HG02759 (cell line): ENCODE results near the gene KRTAP29-1.
"Not testable (repeated sequence)": the region's sequence is repeated elsewhere in the genome, so short reads cannot be mapped to it uniquely, and the experiment has no call there.

ENCODE experiments used
- ATAC-seq: cut with Tn5 transposase; IDR thresholded peaks from one replicate; pipeline ENCODE4 v1.9.1; 2021; ENCODE audit warnings: mild to moderate bottlenecking, moderate library complexity; ENCODE audit not compliant: unreplicated experiment

KRTAP29-1 gene

DNA sequence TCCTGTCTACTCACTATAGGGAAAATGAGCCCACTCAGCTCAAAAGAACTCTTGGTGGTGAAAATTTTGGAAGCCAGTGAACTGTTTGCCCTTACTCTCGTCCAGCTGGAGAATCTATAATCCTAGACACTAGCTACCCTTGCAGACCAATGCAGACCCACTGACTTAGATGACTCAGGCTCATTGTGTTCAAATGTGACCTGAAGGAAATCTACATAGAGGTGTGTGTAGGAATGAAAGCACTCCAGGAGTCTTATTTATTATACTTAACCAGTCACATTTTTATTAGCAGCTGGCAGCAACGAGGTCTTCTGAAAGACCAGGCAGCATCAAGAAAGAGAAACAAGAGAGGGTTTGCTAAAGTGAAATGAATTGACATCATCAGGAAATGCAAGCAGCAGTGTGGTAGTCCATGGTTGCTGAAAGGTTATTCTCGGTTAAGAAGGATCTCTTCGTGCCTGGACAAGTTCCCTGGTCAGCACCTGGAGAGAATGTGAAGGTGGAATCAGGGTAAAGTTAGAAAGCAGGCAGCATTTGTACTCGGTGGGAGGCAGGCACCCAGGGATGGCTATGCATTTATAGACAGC, 1.4 kb downstream of the KRTAP29-1 start:
- no peak for ATAC-seq

DNA sequence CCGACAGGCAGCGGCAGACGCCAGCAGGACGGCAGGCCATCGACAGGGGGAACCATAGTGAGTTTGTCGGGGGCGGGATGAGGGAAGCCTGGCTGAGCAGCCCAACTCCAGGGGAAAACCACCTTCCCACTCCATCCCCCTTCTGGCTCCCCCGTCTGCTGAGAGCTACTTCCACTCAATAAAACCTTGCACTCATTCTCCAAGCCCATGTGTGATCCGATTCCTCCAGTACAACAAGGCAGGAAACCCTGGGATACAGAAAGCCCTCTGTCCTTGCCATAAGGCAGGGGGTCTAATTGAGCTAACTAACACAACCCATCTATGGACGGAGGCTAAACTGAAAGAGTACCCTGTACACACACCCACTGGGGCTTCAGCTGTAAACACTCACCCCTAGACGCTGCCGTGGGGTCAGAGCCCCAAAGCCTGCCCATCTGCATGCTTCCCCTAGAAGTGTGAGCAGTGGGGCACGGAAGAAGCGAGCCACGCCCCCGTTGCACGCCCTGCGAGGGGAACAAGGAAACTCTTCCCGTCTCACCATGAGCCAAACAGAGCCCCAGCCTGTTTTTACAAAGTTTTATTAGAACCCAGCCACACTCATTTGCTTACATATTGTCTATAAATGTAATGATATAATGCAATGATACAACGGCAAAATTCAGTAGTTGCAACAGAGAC, 4.1 kb downstream of the KRTAP29-1 start:
- ATAC-seq, result no peak

DNA sequence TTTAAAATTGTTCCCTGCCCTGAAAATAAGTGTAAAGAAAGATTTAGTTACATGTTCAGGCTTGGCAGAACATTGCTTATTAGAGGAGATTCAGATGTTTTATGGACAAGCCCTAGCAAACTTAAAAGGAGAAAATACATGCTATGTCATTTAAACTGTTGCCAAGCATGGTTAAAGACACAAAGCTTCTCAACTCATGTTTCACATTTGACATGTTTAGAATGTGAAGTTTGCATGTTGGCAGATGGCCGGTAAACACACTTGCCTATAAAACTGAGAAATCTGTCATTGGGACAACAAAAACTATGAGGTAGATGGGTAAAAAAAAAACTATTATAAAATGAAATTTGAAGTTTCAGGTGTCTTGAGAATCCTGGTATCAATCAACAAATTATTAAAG, 5.8 kb downstream of the KRTAP29-1 start:
- no peak for ATAC-seq

DNA sequence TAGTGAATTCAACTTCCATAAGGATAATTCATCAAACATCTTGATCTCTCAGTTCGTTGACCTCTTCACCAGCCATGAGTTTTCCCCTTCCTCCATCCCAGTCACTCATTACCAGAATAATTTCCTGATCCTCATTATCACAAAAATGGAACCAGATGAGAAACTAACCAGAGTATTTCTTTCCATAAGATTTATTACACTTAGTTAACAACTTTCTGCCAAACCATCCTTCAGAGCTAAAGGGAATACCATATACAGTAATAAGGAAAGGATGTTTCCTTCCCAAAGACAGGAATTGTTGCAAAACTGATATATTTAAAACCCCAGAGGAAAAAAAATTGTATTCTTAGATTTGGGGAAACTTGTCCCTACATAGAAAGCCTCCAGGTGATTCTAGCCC, 8.6 kb downstream of the KRTAP29-1 start:
- no peak for ATAC-seq

DNA sequence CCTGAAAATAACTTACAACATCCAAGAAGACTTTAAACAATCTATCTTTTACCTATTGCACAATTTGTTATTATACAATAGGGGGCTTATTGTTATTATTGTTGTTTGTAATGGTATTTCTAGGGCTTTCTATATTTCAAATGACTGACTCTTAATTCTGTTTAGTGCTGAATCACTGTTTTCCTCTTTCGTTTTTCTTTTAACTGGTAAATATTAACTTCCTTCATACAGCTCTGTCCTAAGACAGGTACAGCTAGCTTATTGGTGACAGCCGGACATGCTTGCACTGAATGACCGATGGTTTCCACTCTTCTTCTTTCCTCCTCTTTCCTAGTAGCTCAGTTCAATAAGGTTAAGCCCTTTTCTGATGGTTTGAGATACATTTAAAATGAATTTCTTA, 15.6 kb downstream of the KRTAP29-1 start:
- ATAC-seq, result no peak

DNA sequence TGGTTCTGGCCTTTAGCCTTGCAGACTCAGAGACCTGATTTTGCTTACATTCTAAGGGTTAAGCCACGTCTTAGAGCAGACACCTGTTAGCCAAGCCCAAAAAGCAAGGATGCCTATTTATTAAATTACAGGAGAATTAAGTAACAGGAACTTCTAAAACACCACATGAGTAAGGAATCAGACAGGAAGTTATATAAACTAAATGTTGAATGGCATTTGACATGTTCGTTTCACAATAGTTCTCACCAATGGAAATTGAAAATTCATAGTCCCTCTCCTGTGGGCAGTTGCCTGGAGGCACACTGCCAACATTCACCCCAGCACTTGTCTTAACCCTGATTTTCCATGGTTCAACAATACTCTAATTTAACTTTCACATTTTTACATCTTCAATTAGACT, 18.1 kb downstream of the KRTAP29-1 start:
- ATAC-seq, result no peak

DNA sequence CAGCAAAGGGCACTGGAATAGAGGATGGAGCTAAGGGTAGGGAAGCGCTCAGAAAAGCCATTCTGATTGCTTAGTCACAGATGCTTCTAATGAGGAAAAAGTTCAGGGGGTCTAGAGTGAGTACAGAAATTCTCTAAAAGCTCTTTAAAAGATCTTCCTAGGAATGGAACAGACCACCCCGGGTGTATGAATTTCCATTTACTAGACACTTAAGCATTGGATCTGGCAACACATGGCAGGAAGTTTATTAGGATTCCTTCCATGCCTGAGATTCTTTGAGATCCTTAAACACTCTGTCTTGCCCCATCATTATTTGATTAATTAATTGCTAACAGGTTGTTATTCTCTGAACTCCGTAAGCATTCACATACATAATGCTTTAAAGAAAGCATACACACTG, 18.6 kb downstream of the KRTAP29-1 start:
- no peak for ATAC-seq

DNA sequence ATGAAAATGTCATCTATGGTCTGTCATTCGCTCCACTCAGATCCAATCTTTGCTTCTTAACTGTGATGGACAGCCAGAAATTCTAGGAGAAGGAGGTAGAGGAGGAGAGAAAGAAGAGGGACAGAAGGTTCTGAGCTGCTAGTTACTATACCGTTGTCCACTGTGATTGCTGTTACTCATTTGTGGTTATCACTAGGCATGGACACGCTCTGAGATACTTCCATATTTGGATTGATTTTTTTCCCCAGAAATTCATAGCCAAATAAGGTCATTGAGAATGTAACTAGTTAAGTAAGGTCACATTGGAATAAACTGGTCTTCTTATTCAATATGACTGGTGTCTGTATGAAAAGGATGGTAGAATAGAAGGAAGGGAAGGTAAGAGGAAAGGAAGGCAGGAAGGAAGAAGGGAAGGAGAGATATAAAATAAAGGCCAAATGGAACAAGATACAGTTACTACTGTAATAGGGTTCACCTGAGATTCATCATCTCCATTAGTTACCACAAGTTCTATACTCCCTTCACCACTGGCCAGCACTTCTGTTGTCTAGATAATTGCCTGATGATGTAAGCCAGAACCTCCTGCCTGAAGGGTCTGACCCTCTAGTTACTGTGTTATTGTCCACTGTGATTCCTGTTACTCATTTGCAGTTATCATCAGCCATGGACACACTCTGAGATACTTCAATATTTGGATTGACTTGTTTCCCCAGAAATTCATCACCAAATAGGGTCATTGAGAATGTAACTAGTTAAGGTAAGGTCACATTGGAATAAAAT, 24.3 kb downstream of the KRTAP29-1 start:
- no peak for ATAC-seq

DNA sequence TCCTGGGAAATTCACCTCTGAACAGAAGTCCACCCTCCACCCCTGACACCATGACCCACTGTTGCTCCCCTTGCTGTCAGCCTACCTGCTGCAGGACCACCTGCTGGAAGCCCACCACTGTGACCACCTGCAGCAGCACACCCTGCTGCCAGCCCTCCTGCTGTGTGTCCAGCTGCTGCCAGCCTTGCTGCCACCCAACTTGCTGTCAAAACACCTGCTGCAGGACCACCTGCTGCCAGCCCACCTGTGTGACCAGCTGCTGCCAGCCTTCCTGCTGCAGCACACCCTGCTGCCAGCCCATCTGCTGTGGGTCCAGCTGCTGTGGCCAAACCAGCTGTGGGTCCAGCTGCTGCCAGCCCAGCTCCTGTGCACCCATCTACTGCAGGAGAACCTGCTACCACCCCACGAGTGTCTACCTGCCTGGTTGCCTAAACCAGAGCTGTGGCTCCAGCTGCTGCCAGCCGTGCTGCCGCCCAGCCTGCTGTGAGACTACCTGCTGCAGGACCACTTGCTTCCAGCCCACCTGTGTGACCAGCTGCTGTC, 26.9 kb downstream of the KRTAP29-1 start, which contains the start of gene KRTAP9-7:
KRTAP9-7 (plus strand) TSS at position 51 of the 543 bp plus-strand sequence; CDS start at position 51, 0 bp downstream.
- ATAC-seq, result not testable (repeated sequence)

DNA sequence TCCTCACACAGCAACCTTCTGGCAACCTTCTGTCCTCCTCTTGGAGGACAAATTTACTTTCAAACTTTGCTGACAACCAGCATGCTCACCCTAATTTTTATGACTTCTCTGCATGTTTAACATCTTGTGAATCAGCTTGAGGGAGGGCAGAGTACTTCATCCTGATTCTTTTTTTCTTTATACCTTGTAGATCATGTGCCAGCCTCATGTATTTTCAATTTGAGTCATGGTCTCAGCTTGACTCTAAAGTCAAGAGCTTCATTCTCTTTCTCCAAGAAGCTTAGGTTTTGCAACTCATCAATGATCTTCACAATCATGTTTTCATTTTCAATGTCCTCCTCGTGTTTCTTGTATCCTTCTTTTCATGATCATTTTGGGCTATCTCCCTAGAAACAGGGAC, 30.8 kb downstream of the KRTAP29-1 start:
- ATAC-seq, result no peak

DNA sequence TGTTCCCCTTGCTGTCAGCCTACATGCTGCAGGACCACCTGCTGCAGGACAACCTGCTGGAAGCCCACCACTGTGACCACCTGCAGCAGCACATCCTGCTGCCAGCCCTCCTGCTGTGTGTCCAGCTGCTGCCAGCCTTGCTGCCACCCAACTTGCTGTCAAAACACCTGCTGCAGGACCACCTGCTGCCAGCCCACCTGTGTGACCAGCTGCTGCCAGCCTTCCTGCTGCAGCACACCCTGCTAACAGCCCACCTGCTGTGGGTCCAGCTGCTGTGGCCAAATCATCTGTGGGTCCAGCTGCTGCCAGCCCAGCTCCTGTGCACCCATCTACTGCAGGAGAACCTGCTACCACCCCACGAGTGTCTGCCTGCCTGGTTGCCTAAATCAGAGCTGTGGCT, 31.3 kb downstream of the KRTAP29-1 start:
- not testable (repeated sequence) for ATAC-seq

DNA sequence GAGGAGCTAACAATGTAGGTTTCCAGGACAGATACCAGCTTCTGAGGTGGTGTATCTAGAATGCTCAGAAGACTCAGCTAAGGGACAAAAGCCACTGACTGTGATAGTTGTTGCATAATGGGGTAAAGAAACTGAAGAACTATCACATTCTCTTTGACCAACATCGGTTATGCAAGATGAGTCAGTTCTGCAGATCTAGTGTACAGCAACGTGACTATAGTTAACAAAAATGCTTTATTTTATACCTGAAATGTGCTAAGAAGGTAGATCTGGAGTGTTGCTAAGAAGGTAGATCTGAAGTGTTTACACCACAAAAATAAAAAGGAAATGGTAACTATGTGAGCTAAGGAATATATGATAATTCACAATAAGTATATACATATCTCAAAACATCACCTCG, 34.9 kb downstream of the KRTAP29-1 start:
- no peak for ATAC-seq

DNA sequence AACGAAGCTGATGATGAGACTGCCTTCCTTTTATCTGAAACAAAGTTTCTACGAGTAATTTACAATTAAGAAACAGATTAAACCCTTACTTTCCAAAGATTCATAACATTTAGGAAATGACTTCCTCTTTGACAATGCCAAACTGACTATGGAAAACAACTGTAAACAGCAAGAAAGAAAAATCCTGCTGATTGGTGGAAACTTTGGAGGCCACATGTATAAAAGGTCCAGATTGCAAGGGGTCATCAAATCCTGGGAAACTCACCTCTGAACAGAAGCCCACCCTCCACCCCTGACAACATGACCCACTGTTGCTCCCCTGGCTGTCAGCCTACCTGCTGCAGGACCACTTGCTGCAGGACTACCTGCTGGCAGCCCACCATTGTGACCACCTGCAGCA, 37.6 kb downstream of the KRTAP29-1 start, which contains the start of gene KRTAP9-6:
KRTAP9-6 (plus strand) TSS at position 301 of the 400 bp plus-strand sequence; CDS start at position 301, 0 bp downstream.
- no peak for ATAC-seq

DNA sequence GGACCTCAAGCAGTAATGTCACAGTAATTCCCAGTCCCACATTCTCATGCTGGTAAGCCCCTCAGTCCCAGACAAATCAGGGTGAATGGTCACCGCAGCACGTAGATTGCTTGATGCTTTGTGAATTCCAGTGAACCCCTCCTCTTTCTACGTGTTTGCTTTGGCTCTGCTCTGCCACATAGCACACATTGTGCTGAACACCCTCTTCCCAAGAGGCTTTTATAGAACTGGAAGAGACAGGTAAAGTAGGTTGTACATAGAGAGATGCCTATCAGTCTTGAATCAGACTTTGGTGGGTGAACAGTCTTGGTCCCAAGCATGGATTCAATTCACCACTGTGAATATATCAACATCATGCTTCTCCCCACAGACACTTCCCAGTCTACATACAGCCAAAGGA, 38.1 kb downstream of the KRTAP29-1 start:
- ATAC-seq, result no peak

DNA sequence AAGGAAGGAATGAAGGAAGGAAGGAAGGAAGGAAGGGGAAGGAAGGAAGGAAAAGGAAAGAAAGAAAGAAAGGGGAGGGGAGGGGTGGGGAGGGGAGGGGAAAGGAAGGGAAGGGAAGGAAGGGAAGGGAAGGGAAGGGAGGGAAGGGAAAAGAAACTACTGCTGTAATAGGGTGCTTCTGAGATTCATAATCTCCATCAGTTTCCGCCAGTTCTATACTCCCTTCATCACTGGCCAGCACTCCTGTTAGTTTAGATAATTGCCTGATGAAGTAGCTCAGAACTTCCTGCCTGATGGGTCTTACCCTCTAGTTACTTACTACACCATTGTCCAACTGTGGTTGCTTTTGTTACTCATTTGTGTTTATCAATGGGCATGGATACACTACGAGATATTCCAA, 39.4 kb downstream of the KRTAP29-1 start:
- no peak for ATAC-seq

DNA sequence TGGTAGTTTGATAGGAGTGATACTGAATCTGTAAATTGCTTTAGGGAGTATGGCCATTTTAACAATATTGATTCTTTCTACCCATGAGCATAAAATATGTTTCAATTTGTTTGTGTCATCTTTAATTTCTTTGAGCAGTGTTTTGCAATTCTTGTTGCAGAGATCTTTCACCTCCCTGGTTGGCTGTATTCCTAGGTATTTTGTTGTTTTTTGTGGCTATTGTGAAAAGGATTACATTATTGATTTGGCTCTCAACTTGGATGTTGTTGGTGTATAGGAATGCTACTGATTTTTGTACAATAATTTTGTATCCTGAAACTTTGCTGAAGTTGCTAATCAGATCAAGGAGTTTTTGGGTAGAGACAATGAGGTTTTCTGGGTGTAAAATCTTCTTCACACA, 44.2 kb downstream of the KRTAP29-1 start:
- ATAC-seq, result no peak

DNA sequence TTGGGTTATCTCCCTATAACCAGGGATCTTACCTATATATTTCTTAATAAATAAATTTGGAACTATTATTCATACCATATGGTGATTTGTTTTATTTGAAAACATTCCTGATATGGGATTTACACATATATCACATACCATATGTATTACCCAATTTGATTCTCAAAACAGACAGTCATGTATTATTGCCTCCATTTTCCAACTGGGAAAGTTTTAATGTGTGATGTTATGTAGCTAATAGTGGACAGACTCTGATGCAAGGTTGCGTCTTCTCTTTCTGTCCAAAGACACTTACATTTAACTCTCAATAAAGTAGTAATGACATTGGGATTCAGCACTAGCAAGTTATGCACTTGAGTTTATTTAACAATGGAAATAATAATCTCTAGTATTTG, 46.4 kb downstream of the KRTAP29-1 start:
- no peak for ATAC-seq

DNA sequence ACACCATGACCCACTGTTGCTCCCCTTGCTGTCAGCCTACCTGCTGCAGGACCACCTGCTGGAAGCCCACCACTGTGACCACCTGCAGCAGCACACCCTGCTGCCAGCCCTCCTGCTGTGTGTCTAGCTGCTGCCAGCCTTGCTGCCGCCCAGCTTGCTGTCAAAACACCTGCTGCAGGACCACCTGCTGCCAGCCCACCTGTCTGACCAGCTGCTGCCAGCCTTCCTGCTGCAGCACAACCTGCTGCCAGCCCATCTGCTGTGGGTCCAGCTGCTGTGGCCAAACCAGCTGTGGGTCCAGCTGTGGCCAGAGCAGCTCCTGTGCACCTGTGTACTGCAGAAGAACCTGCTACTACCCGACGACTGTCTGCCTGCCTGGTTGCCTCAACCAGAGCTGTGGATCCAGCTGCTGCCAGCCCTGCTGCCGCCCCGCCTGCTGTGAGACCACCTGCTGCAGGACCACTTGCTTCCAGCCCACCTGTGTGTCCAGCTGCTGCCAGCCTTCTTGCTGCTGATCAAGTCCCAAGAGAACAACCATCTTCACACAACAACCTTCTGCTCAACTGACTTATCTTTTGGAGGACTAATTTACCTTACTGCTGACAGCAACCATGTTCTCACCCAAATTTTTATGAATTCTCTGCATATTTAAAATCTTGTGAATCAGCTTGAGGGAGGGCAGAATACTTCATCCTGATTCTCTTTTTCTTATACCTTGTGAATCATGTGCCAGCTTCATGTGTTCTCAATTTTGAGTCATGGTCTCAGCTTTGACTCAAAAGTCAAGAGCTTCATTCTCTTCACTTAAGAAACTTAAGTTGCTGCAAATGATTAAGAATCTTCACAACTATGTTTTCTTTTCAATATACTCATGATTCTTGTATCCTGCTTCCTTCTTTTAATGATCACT, 47.0 kb downstream of the KRTAP29-1 start, which contains the start of gene KRTAP9-9:
KRTAP9-9 (plus strand) TSS at position 4 of the 910 bp plus-strand sequence.
- ATAC-seq, result not testable (repeated sequence)

DNA sequence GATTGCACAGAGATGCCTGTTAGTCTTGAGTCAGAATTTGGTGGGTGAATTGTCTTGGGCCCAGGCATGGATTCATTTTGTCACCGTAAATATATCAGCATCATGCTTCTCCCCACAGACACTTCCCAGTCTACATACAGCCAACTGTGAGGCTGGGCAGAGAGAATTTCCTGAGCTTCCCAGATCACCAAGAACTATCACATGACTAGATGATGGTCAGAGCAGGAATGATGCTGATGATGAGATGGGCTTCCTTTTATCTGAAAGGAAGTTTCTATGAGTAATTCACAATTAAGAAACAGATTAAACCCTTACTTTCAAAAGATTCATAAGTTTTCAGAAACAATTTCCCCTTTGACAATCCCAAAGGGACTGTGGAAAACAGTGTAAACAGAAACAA, 47.8 kb downstream of the KRTAP29-1 start:
- no peak for ATAC-seq
